Measurements from ENCODE around the gene ELK3. TPM values are rescaled to one million over a fixed set of nuclear protein-coding genes. Genes with fewer than 3 reads are reported as not detected.

The ELK3 gene
- polyA plus RNA-seq, 1 of the 3 experiments (the other 2 are of a cell fraction), result 33.8 TPM

GRCh38 chr12:96285158-96285557, 91.0 kb downstream of the ELK3 start:
- POLR2A ChIA-PET, result no interaction called here

GRCh38 chr12:96289067-96289466, 94.9 kb downstream of the ELK3 start:
- Histone ChIP-seq H3K9me3 (no peaks in the 10 kb centered on the region), H3K27ac (ENCODE audit: low read depth in 2 of 2, low read length in 1 of 2) (no peak overlapping the region), H2AFZ (ENCODE audit: low read depth) (no peak overlapping the region), H3K79me2 (ENCODE audit: insufficient read depth) (peaks cover 4% of the 10 kb centered on the region; the same call in 1 of the 2 replicates), H3K9ac (no peak overlapping the region), H3K4me3 (ENCODE audit: low read depth in 2 of 2, low read length in 1 of 2) (no peak overlapping the region), H4K20me1 (ENCODE audit: insufficient read depth) (no peaks in the 10 kb centered on the region), H3K27me3 (ENCODE audit: insufficient read depth) (no peaks in the 10 kb centered on the region), H3K9me2 (no peaks in the 10 kb centered on the region), H3K4me1 (ENCODE audit: control insufficient read depth in 1 of 2, insufficient read depth in 2 of 2, low read depth in 1 of 2, low read length in 1 of 2) (no peaks in the 10 kb centered on the region), H3K36me3 (replicated peaks in 1 of 2; ENCODE audit: control insufficient read depth in 1 of 2, insufficient read depth in 2 of 2, low read length in 1 of 2) (peaks cover 49 to 88% of the 10 kb centered on the region in 2 experiments), H3K4me2 (no peak overlapping the region), H3F3A (replicated peaks; ENCODE audit: insufficient read depth) (no peaks in the 10 kb centered on the region)
- WGBS (ENCODE audit: low lambda C conversion rate), result 94% methylated on average over 5 of the region's 5 CpGs
- TF ChIP-seq EZH2phosphoT487 (IDR thresholded peaks at IDR 0.05; ENCODE audit: borderline replicate concordance, low read depth), result no peak
- TF ChIP-seq SIN3A (IDR thresholded peaks at IDR 0.05; ENCODE audit: borderline replicate concordance, low read depth, low read length), result no peak
- TF ChIP-seq FOXJ3 (CRISPR knock-in tag; IDR thresholded peaks at IDR 0.05), result no peak
- no peak for TF ChIP-seq TAF1 (IDR thresholded peaks at IDR 0.05; ENCODE audit: borderline replicate concordance, low read depth, low read length)
- TF ChIP-seq ELF1 (IDR thresholded peaks at IDR 0.05), result no peak
- no peak for TF ChIP-seq MAX (IDR thresholded peaks at IDR 0.05; ENCODE audit: low read depth)
- no peak for TF ChIP-seq TCF12 (IDR thresholded peaks at IDR 0.05)
- DNase-seq, result no peak
- ChIA-PET CTCF (interaction anchor here (0.9 to 1.3 kb wide), 2 partner anchors 9 to 228 kb away, joined by 3 read pairs; no protein-coding TSS in a partner anchor), POLR2A (no interaction called here)

More at GRCh38 chr12:96285158-96285557, 91.0 kb downstream of the ELK3 start:
- H3K4me2 ChIP-seq, result no peak overlapping the region
- H3K9me2 ChIP-seq, result no peaks in the 10 kb centered on the region
- no peak overlapping the region for H3K4me3 ChIP-seq (ENCODE audit: low read depth in 2 of 2, low read length in 1 of 2)
- H3F3A ChIP-seq (replicated peaks; ENCODE audit: insufficient read depth), result peaks cover 15% of the 10 kb centered on the region
- no peak overlapping the region for H2AFZ ChIP-seq (ENCODE audit: low read depth)
- no peak overlapping the region for H3K9ac ChIP-seq
- no peaks in the 10 kb centered on the region for H3K27me3 ChIP-seq (ENCODE audit: insufficient read depth)
- no peaks in the 10 kb centered on the region for H3K4me1 ChIP-seq (ENCODE audit: control insufficient read depth in 1 of 2, insufficient read depth in 2 of 2, low read depth in 1 of 2, low read length in 1 of 2)
- no peak for DNase-seq
- peak overlapping the region in 1 of 2 experiments; percentile 10; a peak in 1 of 4 replicates for H3K27ac ChIP-seq (ENCODE audit: low read depth in 2 of 2, low read length in 1 of 2)
- TF ChIP-seq RAD21 (IDR thresholded peaks at IDR 0.05; ENCODE audit: low read length) (no peak), SMC3 (IDR thresholded peaks at IDR 0.05; ENCODE audit: low read depth, low read length) (no peak), CHD2 (IDR thresholded peaks at IDR 0.05; ENCODE audit: low read length, partially characterized antibody) (no peak), FOSL2 (IDR thresholded peaks at IDR 0.05; ENCODE audit: borderline replicate concordance, low read depth) (no peak)
- peaks cover 7% of the 10 kb centered on the region; the same call in 1 of the 2 replicates for H3K79me2 ChIP-seq (ENCODE audit: insufficient read depth)
- no peaks in the 10 kb centered on the region for H4K20me1 ChIP-seq (ENCODE audit: insufficient read depth)
- CTCF ChIA-PET, result no interaction called here
- no peaks in the 10 kb centered on the region for H3K9me3 ChIP-seq
- peaks cover 71 to 86% of the 10 kb centered on the region in 2 experiments for H3K36me3 ChIP-seq (replicated peaks in 1 of 2; ENCODE audit: control insufficient read depth in 1 of 2, insufficient read depth in 2 of 2, low read length in 1 of 2)

DNA sequence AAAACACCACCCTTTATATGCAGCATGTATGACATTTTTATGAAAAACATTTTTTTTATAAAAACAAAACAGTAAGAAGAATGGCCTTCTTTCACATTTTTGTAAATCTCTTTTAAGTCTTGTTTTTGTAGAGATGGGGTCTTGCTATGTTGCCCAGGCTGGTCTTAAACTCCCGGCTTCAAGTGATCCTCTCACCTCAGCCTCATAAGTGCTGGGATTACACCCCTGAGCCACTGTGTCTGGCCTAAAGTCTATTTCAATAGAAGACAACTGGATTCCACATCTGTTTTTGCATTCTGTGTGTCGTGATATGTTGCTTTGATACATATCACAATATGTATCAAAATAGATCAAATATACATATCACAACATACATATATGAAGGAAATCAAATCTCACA, 98.9 kb downstream of the ELK3 start:
- no peak overlapping the region for H3K4me2 ChIP-seq
- no peaks in the 10 kb centered on the region; the same call in 1 of the 2 replicates for H3K79me2 ChIP-seq (ENCODE audit: insufficient read depth)
- no peaks in the 10 kb centered on the region for H3K4me1 ChIP-seq (ENCODE audit: control insufficient read depth in 1 of 2, insufficient read depth in 2 of 2, low read depth in 1 of 2, low read length in 1 of 2)
- POLR2A ChIA-PET, result no interaction called here
- no peak overlapping the region for H3K27ac ChIP-seq (ENCODE audit: low read depth in 2 of 2, low read length in 1 of 2)
- no peaks in the 10 kb centered on the region for H4K20me1 ChIP-seq (ENCODE audit: insufficient read depth)
- H3K27me3 ChIP-seq (ENCODE audit: insufficient read depth), result no peaks in the 10 kb centered on the region
- CTCF ChIA-PET, result no interaction called here
- TF ChIP-seq FOXJ3 (CRISPR knock-in tag; IDR thresholded peaks at IDR 0.05) (no peak), POLR2AphosphoS5 (IDR thresholded peaks at IDR 0.05; ENCODE audit: low read depth, low read length) (no peak), CHD2 (IDR thresholded peaks at IDR 0.05; ENCODE audit: low read length, partially characterized antibody) (no peak), GABPA (IDR thresholded peaks at IDR 0.05; ENCODE audit: low read depth) (no peak), USF2 (IDR thresholded peaks at IDR 0.05; ENCODE audit: borderline replicate concordance, low read depth, low read length) (no peak), EZH2phosphoT487 (IDR thresholded peaks at IDR 0.05; ENCODE audit: borderline replicate concordance, low read depth) (no peak)
- H3K9me3 ChIP-seq, result no peaks in the 10 kb centered on the region
- 96% methylated on average over 2 of the region's 2 CpGs for WGBS (ENCODE audit: low lambda C conversion rate)
- DNase-seq, result no peak
- no peak overlapping the region for H2AFZ ChIP-seq (ENCODE audit: low read depth)
- peaks cover 38 to 87% of the 10 kb centered on the region in 2 experiments for H3K36me3 ChIP-seq (replicated peaks in 1 of 2; ENCODE audit: control insufficient read depth in 1 of 2, insufficient read depth in 2 of 2, low read length in 1 of 2)
- H3K4me3 ChIP-seq (ENCODE audit: low read depth in 2 of 2, low read length in 1 of 2), result no peak overlapping the region
- peaks cover 26% of the 10 kb centered on the region for H3F3A ChIP-seq (replicated peaks; ENCODE audit: insufficient read depth)
- H3K9ac ChIP-seq, result no peak overlapping the region
- H3K9me2 ChIP-seq, result no peaks in the 10 kb centered on the region

Measured in SK-N-SH (cell line).